ENCODE measurements around the gene PXMP4.

PXMP4 gene

DNA sequence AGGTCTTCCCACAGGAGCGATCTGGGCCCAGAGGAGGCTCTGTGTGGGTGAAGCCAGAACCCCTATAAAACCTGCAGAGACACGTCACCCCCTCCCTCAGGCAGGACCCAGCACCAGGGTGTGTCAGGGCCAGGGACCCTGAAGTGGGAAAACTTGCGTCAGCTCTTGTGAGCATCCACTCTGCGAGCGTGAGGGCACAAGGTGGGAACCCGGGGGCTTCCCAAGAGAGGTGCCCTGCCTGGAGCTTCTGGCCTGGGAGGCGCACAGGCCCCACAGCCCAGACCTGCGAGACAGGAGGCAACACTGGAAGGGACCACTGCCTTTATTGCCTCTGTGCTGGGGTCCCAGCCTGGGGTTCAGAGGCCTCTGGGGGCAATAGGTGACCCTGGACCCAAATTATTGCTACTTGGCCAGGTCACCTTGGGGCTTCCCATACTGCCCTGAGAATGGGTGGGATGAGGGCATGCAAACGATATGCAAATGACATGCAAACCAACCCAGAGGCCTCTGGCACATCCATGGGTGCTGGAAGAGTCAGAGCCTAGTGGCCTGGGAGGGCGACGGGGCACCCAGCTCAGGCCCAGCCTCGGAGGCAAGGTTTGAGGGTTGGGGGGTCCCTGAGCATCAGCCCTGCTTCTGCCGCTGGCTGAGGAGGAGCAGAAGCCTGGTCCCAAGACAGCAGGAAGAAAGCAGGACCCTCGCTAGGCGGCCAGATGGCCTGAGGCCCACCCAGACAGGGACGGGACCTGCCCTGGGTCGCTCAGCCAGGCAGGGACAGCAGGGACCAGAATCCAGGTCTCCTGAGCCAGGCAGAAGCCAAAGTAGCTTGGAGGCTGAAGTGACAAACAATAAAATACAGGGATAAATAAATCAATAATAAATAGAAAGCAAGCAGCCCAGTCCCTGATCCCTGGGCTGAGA, 63.1 kb downstream of the PXMP4 start:
- no peak for DNase-seq (ENCODE audit: low read depth)
- H3K4me3 ChIP-seq (ENCODE audit: low read length), result no peak overlapping the region
- TF ChIP-seq CTCF (conservative IDR thresholded peaks at IDR 0.05; ENCODE audit: low read depth, low read length), result no peak

- no peak for DNase-seq (ENCODE audit: low read depth)
- no peak overlapping the region for H3K4me3 ChIP-seq (ENCODE audit: low read length)
- no peak for TF ChIP-seq CTCF (conservative IDR thresholded peaks at IDR 0.05; ENCODE audit: low read depth, low read length)
Observed at GRCh38 chr20:33656010-33656782, 63.9 kb downstream of the PXMP4 start.

DNA sequence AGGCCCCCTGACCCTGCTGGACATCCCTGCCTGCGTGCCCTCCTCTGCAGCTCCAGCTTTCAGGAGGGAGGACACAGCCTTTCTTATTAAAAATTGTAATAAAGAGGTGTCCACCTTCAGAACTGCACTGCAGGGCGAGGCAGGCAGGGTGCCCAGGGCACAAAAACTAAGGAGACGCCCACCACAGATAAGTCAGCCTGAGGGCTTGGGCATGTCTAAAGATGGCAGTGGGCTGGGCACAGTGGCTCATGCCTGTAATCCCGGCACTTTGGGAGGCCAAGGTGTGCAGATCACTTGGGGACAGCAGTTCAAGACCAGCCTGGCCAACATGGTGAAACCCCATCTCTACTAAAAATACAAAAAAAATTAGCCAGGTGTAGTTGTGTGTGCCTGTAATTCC, 64.9 kb downstream of the PXMP4 start:
- DNase-seq (ENCODE audit: low read depth), result no peak
- TF ChIP-seq CTCF (conservative IDR thresholded peaks at IDR 0.05; ENCODE audit: low read depth, low read length), result no peak
- H3K4me3 ChIP-seq (ENCODE audit: low read length), result no peak overlapping the region

DNA sequence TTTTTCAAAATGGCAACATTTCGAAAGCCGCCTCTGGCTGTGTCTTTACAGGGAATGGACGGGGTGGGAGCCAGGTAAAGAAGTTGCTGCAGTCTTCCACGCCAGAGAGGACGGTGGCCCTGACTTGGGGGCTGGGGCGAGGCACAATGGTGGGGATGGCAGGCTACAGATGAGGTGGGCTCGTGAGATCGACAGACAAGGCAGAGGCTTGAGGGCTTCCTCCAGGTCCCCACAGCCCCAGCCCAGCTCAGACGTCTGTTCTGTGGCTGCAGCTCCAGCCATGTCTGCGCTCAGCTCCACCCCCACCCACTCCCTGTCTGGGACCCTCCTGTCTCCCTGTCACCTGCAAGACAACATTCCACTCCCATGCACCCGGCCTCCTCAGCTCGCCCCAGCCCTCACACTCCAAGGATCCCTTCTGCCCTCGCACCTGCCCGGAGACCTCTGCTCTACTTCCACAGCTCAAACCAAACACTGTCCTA, 65.4 kb downstream of the PXMP4 start:
- no peak for TF ChIP-seq CTCF (conservative IDR thresholded peaks at IDR 0.05; ENCODE audit: low read depth, low read length)
- H3K4me3 ChIP-seq (ENCODE audit: low read length), result no peak overlapping the region
- DNase-seq (ENCODE audit: low read depth), result no peak

DNA sequence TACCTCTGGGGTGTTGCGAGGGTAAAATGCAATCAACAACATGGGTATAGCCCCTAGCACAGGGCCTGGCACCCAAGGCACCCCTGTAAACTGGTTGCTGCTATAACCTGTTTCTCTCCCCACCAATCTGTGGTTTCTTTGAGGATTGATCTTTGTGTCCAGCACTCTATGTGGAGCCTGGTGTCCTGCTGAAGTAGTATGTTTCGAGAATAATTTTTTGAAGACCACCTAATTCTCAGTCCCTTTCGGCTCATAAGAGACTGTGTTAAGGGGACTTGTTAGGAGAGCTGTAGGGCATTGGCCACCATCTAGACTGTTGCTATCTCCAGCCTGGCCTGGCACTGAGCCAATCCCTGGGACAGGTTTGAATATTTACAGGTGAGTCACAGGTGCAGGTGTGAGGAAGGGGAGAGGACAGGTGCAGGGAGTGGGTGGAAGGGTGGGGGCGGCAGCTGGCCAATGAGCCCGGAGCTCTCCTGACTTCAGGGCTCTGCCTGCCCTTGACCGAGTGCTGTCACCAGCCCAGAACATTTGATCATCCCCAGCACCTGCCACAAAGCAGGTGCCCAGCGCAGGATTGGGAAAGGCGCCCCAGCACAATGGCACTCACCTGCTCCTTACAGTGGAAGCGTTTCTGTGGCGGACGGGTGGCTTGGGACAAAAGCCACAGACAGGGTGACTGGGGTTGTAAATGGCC, 66.1 kb downstream of the PXMP4 start:
- no peak for DNase-seq (ENCODE audit: low read depth)
- TF ChIP-seq CTCF (conservative IDR thresholded peaks at IDR 0.05; ENCODE audit: low read depth, low read length), result no peak
- no peak overlapping the region for H3K4me3 ChIP-seq (ENCODE audit: low read length)

- no peak overlapping the region for H3K4me3 ChIP-seq (ENCODE audit: low read length)
- no peak for DNase-seq (ENCODE audit: low read depth)
- peak; percentile 97 for TF ChIP-seq CTCF (conservative IDR thresholded peaks at IDR 0.05; ENCODE audit: low read depth, low read length)
Observed at GRCh38 chr20:33653218-33653899, 66.8 kb downstream of the PXMP4 start.

Measured in retinal pigment epithelial cell (primary cell).